ENCODE results near the gene FHOD3. TPM values are rescaled to one million over a fixed set of nuclear protein-coding genes. Genes with fewer than 3 reads are reported as not detected.

FHOD3 gene
- total and polyA plus RNA-seq, 9 of the 15 experiments (the other 6 are each of a cell fraction or from before 2014, with no cell fraction given), result 0.11 TPM; not detected in 8

- DNase-seq (ENCODE audit: extremely low read depth in 1 of 4, low spot score in 3 of 4), result no peak
- Histone ChIP-seq H3K36me3 (ENCODE audit: control insufficient read depth, insufficient read depth, low read length) (no peaks in the 10 kb centered on the region), H3K9ac (ENCODE audit: insufficient read depth in 1 of 2, low read depth in 2 of 2, low read length in 2 of 2) (no peak overlapping the region), H3K9me3 (replicated peaks; ENCODE audit: control insufficient read depth, insufficient read depth, low read depth, low read length) (no peaks in the 10 kb centered on the region), H3K4me2 (ENCODE audit: insufficient read depth, low read length) (no peak overlapping the region), H3K79me2 (ENCODE audit: control insufficient read depth, insufficient read depth, low read length) (no peaks in the 10 kb centered on the region), H3K27ac (ENCODE audit: extremely low read depth, low read depth, low read length) (no peak overlapping the region), H3K27me3 (ENCODE audit: control insufficient read depth in 2 of 2, insufficient read depth in 2 of 2, low read length in 2 of 2) (peaks cover 5 to 12% of the 10 kb centered on the region in 2 experiments; a peak in 4 of 5 replicates), H3K4me3 (no peak overlapping the region), H2AFZ (ENCODE audit: low read depth, low read length) (no peak overlapping the region), H4K20me1 (replicated peaks; ENCODE audit: control insufficient read depth, insufficient read depth, low read length) (no peaks in the 10 kb centered on the region), H3K9me1 (ENCODE audit: control insufficient read depth, insufficient read depth, low read length) (no peaks in the 10 kb centered on the region), H3K4me1 (replicated peaks in 1 of 2; ENCODE audit: control insufficient read depth in 2 of 2, insufficient read depth in 2 of 2, low read length in 2 of 2) (no peaks in the 10 kb centered on the region)
- WGBS (ENCODE audit: insufficient coverage, low coverage, missing lambda C conversion rate), result 0% methylated on average over 1 of the region's 1 CpG
- ChIA-PET CTCF (ENCODE audit: low intra/inter-chr PET ratio) (no interaction called here), POLR2A (no interaction called here)
- no peak for FAIRE-seq
- ATAC-seq, result no peak
- TF ChIP-seq SMAD1 (IDR thresholded peaks at IDR 0.05; ENCODE audit: low read depth, low read length, partially characterized antibody), result no peak
- no peak for TF ChIP-seq ZNF436 (CRISPR knock-in tag; IDR thresholded peaks at IDR 0.05)
- TF ChIP-seq CHD4 (IDR thresholded peaks at IDR 0.05; ENCODE audit: insufficient read depth, insufficient replicate concordance, low read depth, low read length, poor library complexity, severe bottlenecking), result no peak
- TF ChIP-seq NCOA2 (IDR thresholded peaks at IDR 0.05; ENCODE audit: partially characterized antibody in 2 of 2), result no peak
- TF ChIP-seq CC2D1A (IDR thresholded peaks at IDR 0.05), result no peak
- TF ChIP-seq SNIP1 (IDR thresholded peaks at IDR 0.05; ENCODE audit: low read depth), result no peak
- no peak for TF ChIP-seq NCOA1 (IDR thresholded peaks at IDR 0.05; ENCODE audit: low read depth)
- no peak for TF ChIP-seq ZHX1 (conservative IDR thresholded peaks at IDR 0.05; ENCODE audit: low read length)
- no peak for TF ChIP-seq TFE3 (CRISPR knock-in tag; IDR thresholded peaks at IDR 0.05)
- TF ChIP-seq LCOR (CRISPR knock-in tag; IDR thresholded peaks at IDR 0.05), result no peak
- TF ChIP-seq POLR2AphosphoS5 (IDR thresholded peaks at IDR 0.05; ENCODE audit: control insufficient read depth, insufficient read depth, low read depth, low read length), result no peak
- TF ChIP-seq MXI1 (IDR thresholded peaks at IDR 0.05; ENCODE audit: low read depth, low read length), result no peak
- no peak for TF ChIP-seq FOSL1 (tag; conservative IDR thresholded peaks at IDR 0.05)
- TF ChIP-seq U2AF1 (optimal IDR thresholded peaks at IDR 0.05; ENCODE audit: low read depth, low read length), result no peak
- TF ChIP-seq ZNF583 (CRISPR knock-in tag; IDR thresholded peaks at IDR 0.05), result no peak
- TF ChIP-seq EP400 (IDR thresholded peaks at IDR 0.05), result no peak
- no peak for TF ChIP-seq BACH1 (tag; IDR thresholded peaks at IDR 0.05)
- no peak for TF ChIP-seq ZNF551 (CRISPR knock-in tag; IDR thresholded peaks at IDR 0.05)
- TF ChIP-seq FOXP1 (CRISPR knock-in tag; IDR thresholded peaks at IDR 0.05), result no peak
- TF ChIP-seq HNRNPL (IDR thresholded peaks at IDR 0.05; ENCODE audit: low read depth, low read length), result no peak
- in situ Hi-C loops (cut with MboI), result no loop called here
- no TSS peak for BruUV-seq (replicated peaks)
- intact Hi-C loops (cut with micrococcal nuclease), result no loop called here
Measured at GRCh38 chr18:36456622-36457021, 159.1 kb downstream of the FHOD3 start.

Measured in K562 (cell line).